CD14-positive monocyte (primary cell): ENCODE results near the gene DSCAML1. TPM values are rescaled to one million over a fixed set of nuclear protein-coding genes. Genes with fewer than 3 reads are reported as not detected.
A peak's percentile ranks its signal among the peaks of the same experiment; 100 is the strongest.

Experiments
- DNase-seq, 3 donors: peaks; one replicate each; pipeline ENCODE4 v3.0.0-alpha.2; 2011 to 2022
- H2AFZ ChIP-seq: 2 replicates; pipeline ENCODE4 v1.6.0; 2012; ENCODE audit warnings: mild to moderate bottlenecking, low read depth, low read length, inconsistent platforms; ENCODE audit not compliant: insufficient read depth, poor library complexity, severe bottlenecking
- H3K27ac ChIP-seq, 2 donors: 1 replicate in 1 of 2; 2 replicates in 1 of 2; pipeline ENCODE4 v1.5.1; 2012 to 2013; ENCODE audit warnings: low read length in 2 of 2, control low read depth in 1 of 2, inconsistent platforms in 1 of 2, low read depth in 1 of 2, mild to moderate bottlenecking in 1 of 2
- H3K27me3 ChIP-seq, 2 donors: one replicate each; pipeline versions ENCODE4 v1.6.0 to v1.6.1; 2011 to 2013; ENCODE audit warnings: low read length in 2 of 2; ENCODE audit not compliant: control insufficient read depth in 2 of 2, insufficient read depth in 2 of 2
- H3K36me3 ChIP-seq, 2 donors: replicated peaks in 1 of 2; 1 replicate in 1 of 2; 2 replicates in 1 of 2; pipeline versions ENCODE4 v1.5.1 to v1.6.1; 2012 to 2013; ENCODE audit warnings: low read length in 2 of 2, control low read depth in 1 of 2, inconsistent platforms in 1 of 2, mild to moderate bottlenecking in 1 of 2; ENCODE audit not compliant: insufficient read depth in 2 of 2, control insufficient read depth in 1 of 2
- H3K4me1 ChIP-seq, 2 donors: 1 replicate in 1 of 2; 2 replicates in 1 of 2; pipeline versions ENCODE4 v1.5.1 to v1.6.1; 2012 to 2013; ENCODE audit warnings: low read length in 2 of 2, control low read depth in 1 of 2, inconsistent platforms in 1 of 2, mild to moderate bottlenecking in 1 of 2, moderate library complexity in 1 of 2; ENCODE audit not compliant: insufficient read depth in 2 of 2, control insufficient read depth in 1 of 2
- H3K4me2 ChIP-seq: replicated peaks from 2 replicates; pipeline ENCODE3; 2012; ENCODE audit warnings: low read length, moderate library complexity, mild to moderate bottlenecking; ENCODE audit not compliant: poor library complexity, severe bottlenecking; ENCODE audit errors: extremely low read depth
- H3K4me3 ChIP-seq, 3 experiments: fragments of 200-600 bp in 1 of 3; sonication (generic) in 1 of 3; replicated peaks in 1 of 3; 1 replicate in 2 of 3; 2 replicates in 1 of 3; pipeline ENCODE4 v1.5.1; 2011 to 2013; ENCODE audit warnings: low read length in 3 of 3, mild to moderate bottlenecking in 3 of 3, control low read depth in 2 of 3, low read depth in 2 of 3, inconsistent platforms in 1 of 3, moderate library complexity in 1 of 3
- H3K79me2 ChIP-seq: 2 replicates; pipeline ENCODE4 v1.6.0; 2012; ENCODE audit warnings: mild to moderate bottlenecking, control low read depth, inconsistent platforms, low read length, moderate library complexity; ENCODE audit not compliant: insufficient read depth
- H3K9ac ChIP-seq: 2 replicates; pipeline ENCODE4 v1.6.0; 2017; ENCODE audit warnings: low read length, mild to moderate bottlenecking; ENCODE audit not compliant: insufficient read depth, poor library complexity, severe bottlenecking
- H3K9me3 ChIP-seq, 2 donors: replicated peaks in 1 of 2; 1 replicate in 1 of 2; 2 replicates in 1 of 2; pipeline versions ENCODE4 v1.5.1 to v1.6.1; 2012 to 2013; ENCODE audit warnings: low read length in 2 of 2, control low read depth in 1 of 2; ENCODE audit not compliant: control insufficient read depth in 1 of 2, insufficient read depth in 1 of 2
- H4K20me1 ChIP-seq: 2 replicates; pipeline ENCODE4 v1.6.0; 2012; ENCODE audit warnings: mild to moderate bottlenecking, low read length, control low read depth, moderate library complexity; ENCODE audit not compliant: insufficient read depth
- H3K27ac Mint-ChIP-seq, 7 donors: one replicate each; pipeline ENCODE4 v1.8.0; 2020; ENCODE audit warnings: mild to moderate bottlenecking in 7 of 7, mixed read lengths in 7 of 7, moderate library complexity in 6 of 7, inconsistent platforms in 2 of 7
- H3K27me3 Mint-ChIP-seq, 3 donors: one replicate each; pipeline ENCODE4 v1.8.0; 2021 to 2022; ENCODE audit warnings: low read depth in 3 of 3, mild to moderate bottlenecking in 3 of 3, mixed read lengths in 3 of 3, moderate library complexity in 3 of 3, inconsistent platforms in 1 of 3
- H3K36me3 Mint-ChIP-seq, 2 donors: one replicate each; pipeline ENCODE4 v1.8.0; 2020; ENCODE audit warnings: mixed read lengths in 2 of 2, inconsistent platforms in 1 of 2, mild to moderate bottlenecking in 1 of 2
- H3K4me1 Mint-ChIP-seq: one replicate; pipeline ENCODE4 v1.8.0; 2020; ENCODE audit warnings: mild to moderate bottlenecking, mixed read lengths
- H3K4me3 Mint-ChIP-seq, 2 donors: one replicate each; pipeline ENCODE4 v1.8.0; 2020; ENCODE audit warnings: mild to moderate bottlenecking in 2 of 2, mixed read lengths in 2 of 2, moderate library complexity in 1 of 2
- H3K9me3 Mint-ChIP-seq, 7 donors: one replicate each; pipeline ENCODE4 v1.8.0; 2020 to 2022; ENCODE audit warnings: mixed read lengths in 7 of 7, mild to moderate bottlenecking in 6 of 7, moderate library complexity in 6 of 7, inconsistent platforms in 2 of 7
- CTCF ChIP-seq: fragments of 200-600 bp; IDR thresholded peaks from one replicate; pipeline ENCODE4 v1.8.0; 2022; ENCODE audit warnings: antibody characterized with exemption, mild to moderate bottlenecking
- WGBS: methylation state at CpG from one replicate; pipeline ENCODE4 v1.1.5; 2013; ENCODE audit warnings: missing lambda C conversion rate; ENCODE audit not compliant: insufficient coverage; 5-methylcytosine and 5-hydroxymethylcytosine counted together
- intact Hi-C, 2 donors: fragments of 100-400 bp; cut with micrococcal nuclease; formaldehyde crosslinking; loops; one replicate each; pipeline versions ENCODE4 v1.15.0 to v1.15.1; 2023
- polyA plus RNA-seq, 3 donors: library from polyadenylated mRNA; depleted of rRNA in 1 of 3; unstranded in 2 of 3; stranded (reverse) in 1 of 3; fragments of 300-500 nt in 2 of 3; fragments of >200 nt in 1 of 3; fragmentation: Illumina TruSeq in 2 of 3; gene quantifications; 1 replicate in 2 of 3; 2 replicates in 1 of 3; pipeline ENCODE4 v1.2.3, GENCODE V29; 2012 to 2021

DSCAML1 gene
- polyA plus RNA-seq, 3 donors = not detected

GRCh38 chr11:117437791-117438130 lies 359.3 kb downstream of the DSCAML1 start:
- intact Hi-C loops = no loop called here
- H3K9me3 ChIP-seq = no peaks in the 10 kb centered on the region
- no peak for DNase-seq
- H3K36me3 ChIP-seq = no peaks in the 10 kb centered on the region
- no peaks in the 10 kb centered on the region for H3K36me3 Mint-ChIP-seq
- no peak for TF ChIP-seq CTCF
- no peak overlapping the region for H3K4me2 ChIP-seq
- no peaks in the 10 kb centered on the region for H3K27me3 ChIP-seq
- no peaks in the 10 kb centered on the region for H3K79me2 ChIP-seq
- no peaks in the 10 kb centered on the region for H3K4me1 ChIP-seq
- H3K27me3 Mint-ChIP-seq = peaks cover 4 to 13% (median 7%) of the 10 kb centered on the region in 3 donors
- H3K27ac ChIP-seq = no peak overlapping the region
- WGBS = 92% methylated on average over 14 of the region's 14 CpGs
- peaks cover 2% of the 10 kb centered on the region for H3K4me1 Mint-ChIP-seq
- H4K20me1 ChIP-seq = no peaks in the 10 kb centered on the region
- no peak overlapping the region for H3K27ac Mint-ChIP-seq
- no peak overlapping the region for H2AFZ ChIP-seq
- H3K4me3 ChIP-seq = no peak overlapping the region
- no peak overlapping the region for H3K4me3 Mint-ChIP-seq
- H3K9ac ChIP-seq = no peak overlapping the region
- H3K9me3 Mint-ChIP-seq = peaks cover 0 to 1% (median 0%) of the 10 kb centered on the region in 7 donors

- intact Hi-C loops = no loop called here
- Mint-ChIP-seq H3K9me3 (peaks cover 0 to 1% (median 0%) of the 10 kb centered on the region in 7 donors), H3K27me3 (peaks cover 4 to 9% (median 6%) of the 10 kb centered on the region in 3 donors), H3K4me1 (peaks cover 2% of the 10 kb centered on the region), H3K36me3 (no peaks in the 10 kb centered on the region), H3K27ac (peak overlapping the region in 1 of 7 donors; percentile 2), H3K4me3 (no peak overlapping the region)
- WGBS = 93% methylated on average over 19 of the region's 23 CpGs
- no peak overlapping the region for H3K4me3 ChIP-seq
- no peak overlapping the region for H2AFZ ChIP-seq
- no peaks in the 10 kb centered on the region for H3K9me3 ChIP-seq
- no peak overlapping the region for H3K4me2 ChIP-seq
- no peak for DNase-seq
- H3K9ac ChIP-seq = no peak overlapping the region
- H3K79me2 ChIP-seq = no peaks in the 10 kb centered on the region
- TF ChIP-seq CTCF = no peak
- H3K36me3 ChIP-seq = no peaks in the 10 kb centered on the region
- H4K20me1 ChIP-seq = no peaks in the 10 kb centered on the region
- no peaks in the 10 kb centered on the region for H3K27me3 ChIP-seq
- H3K27ac ChIP-seq = no peak overlapping the region
- H3K4me1 ChIP-seq = no peaks in the 10 kb centered on the region
These were observed 359.8 kb downstream of the DSCAML1 start for GRCh38 chr11:117437041-117437790.
